Activated CD8-positive, alpha-beta memory T cell treated with anti-CD3 and anti-CD28 coated beads for 1 hour (primary cell): ENCODE results near the gene ACVR2A.

Experiments
- DNase-seq, 2 donors: peaks; one replicate each; pipeline ENCODE4 v3.0.0-alpha.2; 2020; ENCODE audit warnings: low read depth in 1 of 2; ENCODE audit errors: extremely low read depth in 1 of 2

The ACVR2A gene

DNA sequence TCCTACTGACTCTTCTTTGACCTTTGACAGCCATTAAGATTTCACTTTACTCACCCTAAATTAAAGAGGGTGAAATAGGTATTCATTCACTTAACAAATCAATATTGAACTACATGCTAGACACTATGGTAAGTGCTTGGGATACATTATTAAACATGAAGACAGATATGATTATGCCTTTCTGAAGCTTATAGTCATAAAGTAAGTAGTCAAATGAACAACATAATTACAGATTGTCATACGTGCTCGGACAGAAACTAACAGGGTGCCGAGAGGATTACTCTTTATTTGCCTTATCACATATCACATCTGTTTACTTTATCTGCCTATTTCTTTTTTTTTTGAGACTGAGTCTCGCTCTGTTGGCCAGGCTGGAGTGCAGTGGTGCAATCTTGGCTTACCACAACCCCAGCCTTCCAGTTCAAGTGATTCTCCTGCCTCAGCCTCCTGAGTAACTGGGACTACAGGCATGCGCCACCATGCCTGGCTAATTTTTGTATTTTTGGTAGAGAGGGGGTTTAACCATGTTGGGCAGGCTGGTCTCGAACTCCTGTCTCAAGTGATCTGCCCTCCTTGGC is 9.8 kb downstream of the ACVR2A start:
- DNase-seq, result no peak

DNA sequence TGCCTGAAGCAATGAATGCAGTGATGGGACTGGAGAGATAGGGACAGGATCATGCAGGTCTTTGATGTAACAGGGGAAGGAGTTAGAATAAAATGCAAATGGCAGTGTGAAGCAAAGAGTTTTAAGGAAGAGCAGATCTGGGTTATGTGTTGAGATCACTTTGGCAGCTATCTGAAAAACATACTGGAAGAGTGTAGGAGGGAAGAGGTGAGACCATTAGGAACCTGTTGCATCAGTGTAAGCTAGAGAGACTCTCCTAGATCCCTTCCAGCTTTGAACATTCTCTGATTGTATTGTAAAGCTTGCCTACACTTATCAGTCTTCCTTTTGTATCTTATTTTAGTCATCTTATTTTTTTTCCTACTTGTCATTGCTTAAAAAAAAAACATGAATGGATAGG is 10.5 kb downstream of the ACVR2A start:
- DNase-seq, result no peak

DNA sequence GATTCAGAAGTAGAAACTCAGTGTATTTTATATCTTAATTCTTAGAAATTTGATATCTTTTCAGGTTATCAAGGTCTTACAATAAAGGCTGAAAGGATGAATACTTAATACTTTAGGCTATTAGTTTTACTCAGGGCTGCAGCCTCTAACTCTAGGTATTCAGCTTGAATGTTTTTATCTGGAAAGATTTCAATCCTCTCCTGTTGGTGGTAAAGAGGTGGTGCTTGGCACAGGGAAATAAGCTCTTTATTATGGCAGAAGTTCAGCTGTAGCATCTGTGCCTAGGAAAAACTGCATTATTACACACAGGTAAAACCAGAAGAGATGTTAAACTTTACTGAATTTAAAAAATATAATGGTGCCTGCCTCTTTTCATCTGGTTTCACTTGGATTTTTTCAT is 11.1 kb downstream of the ACVR2A start:
- no peak for DNase-seq

DNA sequence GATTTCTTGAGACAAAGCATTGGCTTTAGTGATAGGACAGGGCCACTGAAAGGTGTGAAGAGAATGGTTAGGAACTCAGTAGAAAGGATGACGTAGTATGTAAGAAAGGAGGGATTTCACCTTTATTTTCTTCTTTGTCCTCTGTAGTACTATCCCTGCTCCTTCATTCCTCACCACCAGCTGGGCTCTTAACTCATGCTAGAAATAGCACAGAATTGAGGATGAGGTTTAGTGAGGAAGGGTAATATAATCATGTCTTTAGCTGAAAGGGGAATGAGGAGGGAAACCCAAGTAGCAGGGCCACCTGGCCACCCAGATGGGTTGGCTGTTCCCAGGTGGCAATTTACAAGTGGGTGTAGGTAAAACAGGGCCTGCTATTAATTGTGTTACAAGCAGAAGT is 15.2 kb downstream of the ACVR2A start:
- DNase-seq, result no peak

DNA sequence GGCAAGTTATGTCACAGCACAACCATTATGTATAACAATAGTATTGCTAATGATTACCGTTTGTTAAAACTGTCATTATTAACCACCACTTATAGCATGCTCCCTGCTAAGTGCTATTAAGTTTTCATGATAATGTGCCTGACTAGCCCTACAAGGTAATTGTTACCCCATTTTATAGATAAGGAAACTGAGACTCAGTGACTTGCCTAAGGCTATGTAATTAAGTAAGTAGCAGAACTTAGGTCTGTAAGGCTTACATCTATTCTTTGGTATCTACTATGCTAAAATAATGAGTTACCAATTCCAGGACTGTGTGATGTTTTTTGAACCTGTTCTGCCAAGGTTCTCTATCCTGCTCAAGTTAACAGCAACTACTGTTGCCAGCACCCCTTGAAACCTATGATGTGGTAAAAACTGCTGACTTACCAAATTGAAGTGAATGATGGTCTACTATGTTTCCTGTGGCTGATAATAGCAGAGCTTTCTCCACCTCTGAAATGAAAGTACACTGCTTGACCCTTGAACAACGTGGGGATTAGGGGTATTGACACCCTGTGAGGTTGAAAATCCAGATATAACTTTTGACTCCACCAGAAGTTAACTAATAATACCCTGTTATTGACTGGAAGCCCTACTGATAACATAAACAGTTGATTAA is 18.2 kb downstream of the ACVR2A start:
- DNase-seq, result no peak

DNA sequence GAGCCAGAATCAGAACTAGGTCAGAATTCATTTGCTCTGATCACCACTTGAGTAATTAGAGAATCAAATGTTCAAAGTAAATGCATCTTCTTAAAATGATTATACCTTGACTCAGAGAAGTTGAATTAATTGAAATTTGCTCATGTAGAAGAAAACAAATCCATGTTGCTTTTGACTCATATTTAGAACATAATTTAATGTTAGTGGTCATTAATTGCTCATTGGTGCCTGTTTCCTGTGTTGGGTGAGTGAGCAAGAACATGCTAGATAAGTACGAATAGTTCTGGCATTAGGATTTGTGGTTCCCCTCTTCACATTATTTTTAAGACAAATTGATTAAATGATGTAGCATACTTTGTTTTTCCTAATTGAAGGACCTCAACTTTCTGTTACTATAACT is 19.0 kb downstream of the ACVR2A start:
- no peak for DNase-seq

DNA sequence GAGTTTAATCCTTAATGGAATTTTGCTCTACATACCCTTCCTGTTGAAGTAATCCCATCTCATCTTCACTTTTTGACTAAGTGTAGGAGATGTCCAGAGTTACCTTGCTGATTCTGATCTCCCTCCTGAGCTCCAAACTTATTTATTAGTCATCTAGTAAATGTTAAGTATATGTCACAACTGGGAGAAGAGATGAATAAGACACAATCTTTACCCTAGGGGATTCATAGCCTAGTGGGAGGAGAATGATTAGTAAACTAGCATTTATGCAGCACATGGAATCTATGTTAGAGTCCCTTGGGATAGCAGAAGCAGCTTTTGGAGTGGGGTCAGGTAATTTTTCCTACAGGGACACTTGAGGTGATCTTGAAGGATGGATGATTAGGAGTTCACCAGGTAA is 20.7 kb downstream of the ACVR2A start:
- no peak for DNase-seq

DNA sequence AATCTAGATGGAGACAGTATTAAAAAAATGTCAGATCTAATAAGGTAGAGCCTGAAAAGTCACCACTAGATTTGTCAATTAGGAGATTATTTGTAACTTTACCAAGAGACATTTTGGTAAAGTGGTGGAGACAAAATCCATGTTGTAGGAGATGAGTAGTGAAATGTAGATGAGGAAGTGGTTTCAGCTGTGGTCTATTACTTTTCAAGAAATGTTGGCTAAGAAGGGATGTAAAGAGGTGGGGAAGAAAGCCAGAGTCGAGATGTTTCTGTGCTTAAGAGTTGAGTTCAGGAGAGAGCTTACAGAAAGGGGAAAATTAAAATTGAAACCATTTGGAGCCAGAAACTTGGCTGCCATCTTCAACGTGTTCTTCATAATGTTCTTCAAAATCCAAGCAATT is 22.2 kb downstream of the ACVR2A start:
- DNase-seq, result no peak

DNA sequence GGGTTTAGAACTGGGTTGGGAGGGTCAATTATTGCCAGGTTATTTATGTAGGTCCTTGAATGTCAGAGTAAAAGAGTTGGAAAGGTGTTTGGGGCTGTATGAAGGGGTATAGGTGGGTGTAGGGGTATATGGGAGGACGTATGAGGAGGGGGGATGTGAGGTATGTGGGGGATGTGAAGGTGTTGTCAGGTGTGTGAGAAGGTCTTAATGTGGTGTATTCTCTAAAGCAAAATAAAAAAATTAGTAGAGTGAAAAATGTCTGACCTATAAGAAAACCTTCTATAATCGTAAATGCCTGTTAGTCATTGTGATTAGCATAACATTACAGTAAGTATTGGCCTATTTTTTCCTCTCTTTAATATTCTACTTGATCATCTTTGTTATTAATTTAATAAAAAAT is 25.1 kb downstream of the ACVR2A start:
- DNase-seq, result no peak

DNA sequence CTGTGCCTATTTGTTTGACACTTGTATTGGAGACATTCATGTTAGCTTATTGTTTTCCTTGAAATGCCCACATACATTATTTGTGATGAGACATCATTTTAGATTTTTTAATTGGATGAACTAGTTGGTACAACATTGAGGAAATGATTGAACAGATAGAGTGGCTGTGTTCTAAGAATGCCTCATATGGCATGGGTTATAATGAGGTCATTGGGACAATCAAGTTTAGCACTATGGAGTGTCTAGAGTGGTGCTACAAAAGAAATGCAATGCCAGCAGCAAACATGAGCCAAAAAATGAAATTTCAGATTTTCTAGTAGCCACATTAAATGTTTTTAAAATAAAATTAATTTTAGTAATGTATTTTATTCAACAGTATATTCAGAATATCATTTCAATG is 28.1 kb downstream of the ACVR2A start:
- DNase-seq, result no peak

DNA sequence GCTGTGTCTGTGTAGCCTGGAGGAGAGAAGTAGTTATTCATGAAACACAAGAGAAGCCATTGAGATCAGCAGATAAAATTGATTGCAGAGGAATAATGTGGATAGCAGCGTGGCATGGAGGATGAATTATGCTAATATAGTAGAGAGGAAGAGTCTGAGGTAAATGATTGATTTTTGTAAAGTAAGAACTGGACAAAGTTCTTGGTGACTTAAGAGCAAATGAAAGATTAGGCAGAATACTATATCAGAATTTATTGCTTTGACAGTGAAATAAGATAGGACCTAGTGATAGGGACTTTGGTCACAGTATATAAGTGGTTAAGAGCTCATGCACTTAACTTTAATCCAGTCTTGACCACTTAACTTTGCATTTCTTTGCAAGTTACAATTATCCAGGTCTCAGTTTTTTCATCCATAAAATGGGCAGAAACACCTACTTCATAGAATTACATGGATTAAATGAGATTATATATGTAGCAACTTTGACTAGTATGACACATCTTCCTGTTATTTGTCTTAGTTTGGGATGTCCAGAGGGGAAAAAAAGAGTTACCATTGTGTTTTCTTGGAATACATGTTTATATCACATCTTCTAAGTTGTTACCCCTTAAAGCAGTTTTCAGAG is 29.1 kb downstream of the ACVR2A start:
- no peak for DNase-seq

DNA sequence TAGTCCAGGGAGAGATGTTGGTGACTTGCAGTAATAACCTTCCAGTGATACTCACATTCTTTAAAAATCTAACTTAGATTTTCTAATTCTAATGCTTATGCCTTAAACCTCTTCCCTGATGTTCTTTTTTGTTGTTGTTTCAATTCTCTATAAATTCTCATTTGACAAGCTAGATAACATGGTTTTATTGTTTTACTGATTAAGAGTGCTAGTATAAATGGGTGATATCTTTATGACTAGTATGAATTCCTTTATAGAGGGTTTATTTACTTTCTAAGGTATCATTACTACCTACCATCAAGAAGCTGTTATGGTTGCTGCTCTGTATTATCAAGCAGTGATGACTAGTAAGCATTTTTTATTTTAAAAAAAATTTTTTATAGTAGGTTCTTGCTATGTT is 35.0 kb downstream of the ACVR2A start:
- no peak for DNase-seq

DNA sequence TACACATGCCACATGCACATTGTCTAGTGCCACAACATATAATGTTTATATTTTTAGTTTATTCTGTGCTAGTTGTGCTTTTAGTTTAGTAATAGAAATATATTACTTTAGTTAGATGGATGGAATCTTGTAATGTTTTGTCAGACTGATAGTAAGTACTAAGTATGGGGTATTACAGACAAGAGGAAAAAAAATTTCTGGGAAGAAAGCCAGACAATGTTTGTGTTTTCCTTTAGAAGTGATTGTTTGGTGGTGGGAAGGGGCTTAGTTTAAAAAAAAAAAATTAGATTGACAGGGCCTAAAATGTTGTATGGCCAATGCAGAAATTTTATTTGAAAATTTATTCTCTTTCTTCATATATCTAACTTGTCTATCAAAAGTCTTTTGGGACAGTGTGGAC is 37.8 kb downstream of the ACVR2A start:
- no peak for DNase-seq

DNA sequence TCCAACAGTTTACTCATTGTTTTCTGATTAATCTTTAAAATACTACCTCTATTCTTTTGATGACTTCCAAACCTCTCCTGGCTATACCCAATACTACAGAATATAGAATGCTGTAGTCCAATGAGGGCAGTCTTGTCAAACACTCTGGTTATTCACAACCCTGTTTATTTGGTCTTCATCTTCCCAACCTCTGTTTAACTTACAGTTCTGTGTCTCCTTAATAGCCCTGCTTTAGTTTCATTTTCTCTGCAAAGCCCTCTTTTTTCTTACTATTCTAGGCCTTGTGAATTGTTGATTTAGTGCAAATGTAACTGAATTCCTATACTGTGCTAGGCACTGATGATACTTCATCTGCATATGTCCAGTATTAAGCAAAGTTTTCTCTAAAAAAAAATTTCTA is 40.0 kb downstream of the ACVR2A start:
- DNase-seq, result no peak

DNA sequence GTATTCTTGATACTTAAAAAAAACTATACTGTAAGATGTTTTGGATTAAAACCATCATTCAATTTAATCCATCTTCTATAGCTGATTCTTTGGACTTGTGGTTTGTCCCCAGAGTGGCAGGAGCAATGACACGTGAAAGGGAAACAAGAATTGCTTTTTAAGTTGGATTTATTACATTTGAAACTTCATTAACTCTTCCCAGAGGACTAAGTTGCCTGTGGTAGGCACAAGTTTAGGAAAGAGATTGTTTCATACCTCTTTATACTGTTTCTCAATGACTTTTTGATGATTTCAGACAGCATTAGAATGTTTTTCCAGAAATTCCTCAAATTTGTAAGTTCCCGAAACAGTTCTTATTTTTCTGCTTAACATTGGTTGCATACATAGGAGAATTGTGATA is 41.3 kb downstream of the ACVR2A start:
- no peak for DNase-seq

DNA sequence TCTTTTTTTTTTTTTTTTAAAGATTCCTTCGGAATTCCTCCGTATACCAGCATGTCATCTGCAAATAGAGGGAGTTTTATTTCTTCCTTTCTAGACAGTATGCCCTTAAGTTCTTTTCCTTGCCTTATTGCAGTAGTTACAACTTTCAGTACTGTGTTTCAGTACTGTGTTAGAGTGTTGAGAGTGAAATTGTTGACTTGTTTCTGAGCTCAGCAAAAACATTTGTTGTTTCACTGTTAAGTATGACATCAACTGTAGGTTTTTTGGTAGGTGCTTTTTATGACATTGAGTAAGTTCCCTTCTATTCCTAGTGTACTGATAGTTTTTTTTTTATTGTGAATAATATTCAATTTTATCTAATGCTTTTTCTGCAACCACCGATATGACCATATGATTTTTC is 43.9 kb downstream of the ACVR2A start:
- no peak for DNase-seq

DNA sequence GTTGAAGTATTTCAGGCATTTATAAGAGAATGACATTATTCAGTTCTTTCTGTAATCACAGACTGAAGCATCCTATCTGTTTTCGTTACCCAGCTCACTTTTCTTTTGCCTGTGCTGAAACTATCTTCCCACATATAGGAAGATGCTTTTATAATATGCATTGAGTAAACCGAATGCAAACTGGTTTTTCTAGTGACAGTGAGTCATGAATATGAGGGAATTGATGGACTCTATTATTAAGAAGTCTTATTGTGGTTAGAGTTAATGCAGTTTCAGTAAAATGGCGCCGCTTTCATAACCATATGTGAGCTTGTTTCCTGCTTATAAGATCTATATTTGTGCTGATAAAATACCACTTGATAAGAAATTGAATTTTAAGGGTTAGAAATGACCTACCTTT is 59.2 kb downstream of the ACVR2A start:
- no peak for DNase-seq

DNA sequence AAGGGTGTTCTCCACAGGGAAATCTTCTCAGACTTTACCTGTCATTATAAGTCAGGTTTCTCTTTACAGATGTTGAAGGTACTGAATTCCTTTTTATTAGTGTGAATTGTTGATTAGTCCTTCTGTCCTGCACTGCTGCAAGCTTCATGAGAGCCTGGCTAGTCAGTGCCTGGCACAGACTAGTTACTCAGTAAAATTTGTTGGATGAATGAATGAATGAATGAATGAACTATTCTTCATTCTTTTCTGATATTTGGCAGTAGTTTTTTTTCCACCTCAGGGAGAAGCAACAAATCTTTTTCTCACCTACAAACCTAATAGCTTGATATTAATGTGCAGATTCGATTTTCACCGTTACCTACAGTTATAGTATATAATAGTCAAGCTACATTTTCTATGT is 64.3 kb downstream of the ACVR2A start:
- no peak for DNase-seq

DNA sequence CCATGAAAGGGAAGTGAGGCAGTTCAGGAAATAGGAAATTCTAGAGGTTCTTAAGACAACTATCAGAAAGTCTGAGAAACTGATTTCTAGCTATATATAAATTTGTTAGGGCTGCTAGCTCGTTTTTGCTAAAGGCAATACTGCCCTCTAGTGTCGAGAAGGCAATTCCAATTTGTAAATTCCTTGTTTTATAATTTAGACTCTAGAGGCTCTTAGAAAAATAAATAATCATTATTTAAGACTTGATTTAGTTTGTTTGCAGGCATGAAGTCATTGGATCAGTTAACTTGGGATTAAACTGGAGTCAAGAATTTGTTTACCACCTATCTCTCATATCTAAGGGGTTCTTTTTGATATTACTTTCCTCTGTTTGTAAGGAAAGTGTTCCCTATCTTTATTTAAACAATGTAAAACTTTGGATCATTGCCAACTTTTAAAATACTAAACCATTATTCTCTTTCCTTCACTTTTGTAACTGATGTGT is 66.2 kb downstream of the ACVR2A start:
- peak in 1 of 2 donors; percentile 1 for DNase-seq

DNA sequence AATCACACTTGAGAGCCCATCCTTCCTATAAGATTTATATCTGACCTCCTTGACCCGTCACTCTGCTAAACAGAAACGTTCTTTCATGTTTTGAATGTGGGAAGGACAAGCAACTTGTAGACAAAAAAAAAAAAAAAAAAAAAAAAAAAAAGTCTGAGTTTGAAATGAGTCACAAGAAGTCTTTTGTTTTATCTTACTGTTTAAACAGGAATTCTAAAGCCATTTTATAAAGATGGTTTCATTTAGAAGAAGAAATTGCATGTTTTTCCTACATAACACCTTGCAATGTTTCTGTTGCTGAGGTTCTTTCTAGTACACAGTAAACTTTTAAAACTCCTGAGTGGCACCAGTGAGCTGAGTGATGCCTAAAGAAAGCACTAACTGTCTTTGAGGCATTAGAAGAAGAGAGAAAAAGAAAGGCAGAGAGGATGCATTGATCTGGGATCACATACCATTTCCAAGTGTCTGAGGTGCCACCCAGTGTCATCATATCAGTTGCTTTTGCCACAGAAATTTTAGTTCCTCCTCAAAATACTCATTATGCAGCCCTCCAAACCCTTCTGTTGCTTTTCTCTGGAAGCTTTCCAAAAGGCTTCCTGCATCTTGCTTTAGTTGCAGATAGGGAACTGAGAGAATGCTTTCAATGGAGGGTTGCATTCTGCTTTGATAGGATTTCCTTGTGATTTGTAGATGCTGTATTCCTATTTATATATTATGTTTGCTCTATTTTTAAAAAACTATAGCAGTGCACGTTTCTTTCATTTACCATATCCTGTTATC is 69.1 kb downstream of the ACVR2A start:
- no peak for DNase-seq

DNA sequence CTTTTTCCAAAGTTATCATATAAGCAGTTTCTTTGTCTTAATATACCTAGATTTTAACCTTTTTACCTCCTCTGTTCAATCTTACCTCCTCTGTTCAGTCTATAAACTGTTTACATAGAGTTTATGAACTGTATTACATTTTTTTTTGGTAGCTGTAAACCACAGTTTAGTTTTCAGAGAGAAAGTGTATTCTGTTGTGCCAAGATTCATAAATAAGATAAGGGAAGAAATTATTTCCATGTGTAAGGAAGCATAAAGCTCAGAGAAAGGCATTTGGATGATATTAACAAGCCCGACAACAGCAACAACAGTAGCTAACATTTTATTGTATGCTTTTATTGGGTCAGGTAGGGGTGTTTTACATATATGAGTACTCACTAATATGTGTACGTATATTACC is 71.2 kb downstream of the ACVR2A start:
- no peak for DNase-seq

DNA sequence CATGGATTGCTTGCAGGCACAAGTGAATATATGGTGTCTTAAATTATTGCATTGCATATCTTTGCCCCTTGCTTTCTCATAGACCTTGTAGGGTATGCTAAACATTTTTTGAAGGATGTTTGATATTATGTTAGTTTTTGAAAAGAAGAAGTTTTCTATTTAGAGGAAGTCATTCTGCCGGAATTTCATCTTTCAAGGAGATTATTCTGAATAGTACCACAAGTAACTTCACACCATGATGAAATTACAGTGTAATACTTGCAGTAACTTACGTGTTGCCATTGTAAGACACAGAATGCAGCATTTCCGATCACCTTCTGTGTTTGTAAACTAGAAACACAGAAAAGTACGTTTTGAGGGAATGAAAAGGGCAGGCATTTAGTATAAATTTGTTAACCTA is 71.9 kb downstream of the ACVR2A start:
- DNase-seq, result no peak
